ENCODE data around the gene SERPINA12.

SERPINA12 gene

DNA sequence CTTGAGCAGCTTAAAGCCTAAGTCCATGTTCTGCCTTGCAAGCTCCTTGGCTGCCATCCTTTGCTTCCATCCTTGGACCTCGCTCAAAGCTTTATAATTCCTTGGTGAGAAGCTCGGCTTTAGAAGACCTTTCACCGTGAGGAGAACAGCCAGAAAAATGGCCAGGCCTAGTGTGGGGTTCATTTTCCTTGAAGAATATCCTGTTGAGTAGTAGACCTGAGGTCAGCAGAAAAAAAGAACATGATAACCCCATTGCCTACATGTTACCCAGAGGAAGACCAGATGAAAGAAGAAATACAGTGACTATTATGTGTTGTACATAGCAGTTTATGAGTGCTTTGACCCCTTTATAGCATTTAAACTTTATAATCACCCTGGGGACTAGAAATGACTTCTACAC lies 11.1 kb downstream of the SERPINA12 start:
- H4K20me1 ChIP-seq (ENCODE audit: insufficient read depth), result no peaks in the 10 kb centered on the region
- H3K9ac ChIP-seq, result no peak overlapping the region
- no peak overlapping the region for H3K27ac ChIP-seq
- H3K4me3 ChIP-seq (IDR thresholded peaks at IDR 0.05; ENCODE audit: insufficient read depth, low read depth, low read length), result no peak overlapping the region
- no peak for TF ChIP-seq CTCF (conservative IDR thresholded peaks at IDR 0.05; ENCODE audit: low read depth, low read length)
- H3K4me1 ChIP-seq (ENCODE audit: low read depth, poor library complexity, severe bottlenecking), result no peaks in the 10 kb centered on the region
- no peaks in the 10 kb centered on the region for H3K36me3 ChIP-seq (ENCODE audit: insufficient read depth)
- H3K27me3 ChIP-seq (ENCODE audit: insufficient read depth, low read depth), result no peaks in the 10 kb centered on the region
- no peaks in the 10 kb centered on the region for H3K79me2 ChIP-seq (ENCODE audit: insufficient read depth, low read depth)
- no peak overlapping the region for H2AFZ ChIP-seq (ENCODE audit: low read depth)
- H3K4me2 ChIP-seq, result no peak overlapping the region

DNA sequence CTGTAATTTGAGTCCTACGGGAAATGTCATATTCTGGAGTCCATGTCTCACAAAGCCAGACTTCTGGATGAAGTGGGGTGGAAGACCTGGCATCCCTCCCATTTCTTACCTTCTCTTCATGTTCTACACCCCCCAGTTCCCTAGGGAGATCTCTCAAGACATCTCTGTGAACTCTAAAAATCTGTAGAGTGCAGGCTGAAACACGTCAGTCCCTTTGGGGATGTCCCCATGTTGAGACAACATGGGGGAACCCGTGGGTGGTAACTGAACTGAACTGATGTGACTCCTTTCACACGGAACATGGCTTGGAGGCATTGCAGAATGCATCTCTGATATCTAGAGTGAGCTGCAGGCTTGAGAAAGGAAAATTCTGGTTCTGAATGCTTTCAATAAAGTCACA lies 15.2 kb downstream of the SERPINA12 start:
- H3K9ac ChIP-seq, result no peak overlapping the region

GRCh38 chr14:94491511-94491910 lies 17.8 kb downstream of the SERPINA12 start:
- H3K27ac ChIP-seq, result no peak overlapping the region
- H4K20me1 ChIP-seq (ENCODE audit: insufficient read depth), result no peaks in the 10 kb centered on the region
- H3K9ac ChIP-seq, result no peak overlapping the region
- no peaks in the 10 kb centered on the region for H3K36me3 ChIP-seq (ENCODE audit: insufficient read depth)
- H2AFZ ChIP-seq (ENCODE audit: low read depth), result no peak overlapping the region
- TF ChIP-seq CTCF (conservative IDR thresholded peaks at IDR 0.05; ENCODE audit: low read depth, low read length), result no peak
- H3K79me2 ChIP-seq (ENCODE audit: insufficient read depth, low read depth), result no peaks in the 10 kb centered on the region
- H3K27me3 ChIP-seq (ENCODE audit: insufficient read depth, low read depth), result no peaks in the 10 kb centered on the region
- H3K4me1 ChIP-seq (ENCODE audit: low read depth, poor library complexity, severe bottlenecking), result no peaks in the 10 kb centered on the region
- no peak overlapping the region for H3K4me2 ChIP-seq
- H3K4me3 ChIP-seq (IDR thresholded peaks at IDR 0.05; ENCODE audit: insufficient read depth, low read depth, low read length), result no peak overlapping the region

More for the DNA sequence above, 15.2 kb downstream of the SERPINA12 start:
- H3K36me3 ChIP-seq (ENCODE audit: insufficient read depth), result no peaks in the 10 kb centered on the region
- no peak for TF ChIP-seq CTCF (conservative IDR thresholded peaks at IDR 0.05; ENCODE audit: low read depth, low read length)
- no peak overlapping the region for H3K4me2 ChIP-seq
- no peaks in the 10 kb centered on the region for H3K79me2 ChIP-seq (ENCODE audit: insufficient read depth, low read depth)
- H3K4me3 ChIP-seq (IDR thresholded peaks at IDR 0.05; ENCODE audit: insufficient read depth, low read depth, low read length), result no peak overlapping the region
- H3K27ac ChIP-seq, result no peak overlapping the region
- no peaks in the 10 kb centered on the region for H3K4me1 ChIP-seq (ENCODE audit: low read depth, poor library complexity, severe bottlenecking)
- H4K20me1 ChIP-seq (ENCODE audit: insufficient read depth), result no peaks in the 10 kb centered on the region
- no peaks in the 10 kb centered on the region for H3K27me3 ChIP-seq (ENCODE audit: insufficient read depth, low read depth)
- no peak overlapping the region for H2AFZ ChIP-seq (ENCODE audit: low read depth)

DNA sequence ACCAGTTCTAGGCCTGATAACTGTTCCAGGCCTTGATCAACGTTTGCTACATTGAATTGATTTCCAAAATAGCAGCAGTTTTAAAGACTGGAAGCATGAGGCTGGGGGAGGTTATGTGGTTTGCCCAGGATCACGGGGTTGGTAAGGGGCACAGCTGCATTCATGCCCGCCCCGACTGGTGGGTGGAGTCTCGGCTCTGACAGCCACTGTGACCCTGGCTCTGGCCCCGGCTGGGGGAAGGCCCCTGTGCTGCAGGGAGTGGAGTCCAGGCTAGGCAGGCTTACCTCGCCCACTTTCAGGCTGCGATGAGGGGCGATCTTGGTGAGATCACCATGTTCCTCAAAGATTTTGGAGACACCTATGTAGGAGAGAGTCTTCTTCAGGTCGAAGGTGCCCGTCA lies 19.9 kb downstream of the SERPINA12 start:
- no peak overlapping the region for H3K27ac ChIP-seq
- no peak overlapping the region for H3K4me3 ChIP-seq (IDR thresholded peaks at IDR 0.05; ENCODE audit: insufficient read depth, low read depth, low read length)
- no peaks in the 10 kb centered on the region for H3K4me1 ChIP-seq (ENCODE audit: low read depth, poor library complexity, severe bottlenecking)
- no peaks in the 10 kb centered on the region for H3K79me2 ChIP-seq (ENCODE audit: insufficient read depth, low read depth)
- no peaks in the 10 kb centered on the region for H3K27me3 ChIP-seq (ENCODE audit: insufficient read depth, low read depth)
- no peaks in the 10 kb centered on the region for H3K36me3 ChIP-seq (ENCODE audit: insufficient read depth)
- H3K4me2 ChIP-seq, result no peak overlapping the region
- H4K20me1 ChIP-seq (ENCODE audit: insufficient read depth), result no peaks in the 10 kb centered on the region
- H2AFZ ChIP-seq (ENCODE audit: low read depth), result no peak overlapping the region
- TF ChIP-seq CTCF (conservative IDR thresholded peaks at IDR 0.05; ENCODE audit: low read depth, low read length), result no peak
- H3K9ac ChIP-seq, result no peak overlapping the region

Measured in KMS-11 (cell line).